ENCODE results near the gene ORMDL3. TPM values are rescaled to one million over a fixed set of nuclear protein-coding genes. Genes with fewer than 3 reads are reported as not detected.
"Not testable (repeated sequence)": the region's sequence is repeated elsewhere in the genome, so short reads cannot be mapped to it uniquely, and the experiment has no call there.

Gene ORMDL3
- total RNA-seq, 1 donor from 2014 or later, result 47.8 TPM

GRCh38 chr17:39887078-39887477, 40.3 kb downstream of the ORMDL3 start:
- Mint-ChIP-seq H3K9me3 (no peaks in the 10 kb centered on the region), H3K27ac (ENCODE audit: unreplicated experiment) (no peak overlapping the region), H3K4me1 (no peaks in the 10 kb centered on the region), H3K27me3 (ENCODE audit: low read depth) (peaks cover 84% of the 10 kb centered on the region), H3K4me3 (no peak overlapping the region), H3K36me3 (ENCODE audit: low read depth) (no peaks in the 10 kb centered on the region)
- no peak for TF ChIP-seq CTCF (conservative IDR thresholded peaks at IDR 0.05)
- DNase-seq (ENCODE audit: low read depth, low spot score), result no peak

GRCh38 chr17:39886102-39886501, 41.3 kb downstream of the ORMDL3 start:
- H3K4me1 Mint-ChIP-seq; H3K4me3 Mint-ChIP-seq; H3K9me3 Mint-ChIP-seq; DNase-seq (ENCODE audit: low read depth, low spot score); H3K27ac Mint-ChIP-seq (ENCODE audit: unreplicated experiment); H3K36me3 Mint-ChIP-seq (ENCODE audit: low read depth): not testable (repeated sequence)
- H3K27me3 Mint-ChIP-seq (ENCODE audit: low read depth), result peaks cover 85% of the 10 kb centered on the region

- DNase-seq (ENCODE audit: low read depth, low spot score), result no peak
- Mint-ChIP-seq H3K27ac (ENCODE audit: unreplicated experiment) (no peak overlapping the region), H3K36me3 (ENCODE audit: low read depth) (no peaks in the 10 kb centered on the region), H3K9me3 (no peaks in the 10 kb centered on the region), H3K4me1 (no peaks in the 10 kb centered on the region), H3K4me3 (no peak overlapping the region), H3K27me3 (ENCODE audit: low read depth) (peaks cover 43% of the 10 kb centered on the region)
- TF ChIP-seq CTCF (conservative IDR thresholded peaks at IDR 0.05), result no peak
Observed at GRCh38 chr17:39872751-39873150, 54.6 kb downstream of the ORMDL3 start.

- Mint-ChIP-seq H3K4me1 (no peaks in the 10 kb centered on the region), H3K27ac (ENCODE audit: unreplicated experiment) (no peak overlapping the region), H3K9me3 (no peaks in the 10 kb centered on the region), H3K27me3 (ENCODE audit: low read depth) (peaks cover 45% of the 10 kb centered on the region), H3K36me3 (ENCODE audit: low read depth) (no peaks in the 10 kb centered on the region), H3K4me3 (no peak overlapping the region)
- no peak for DNase-seq (ENCODE audit: low read depth, low spot score)
- no peak for TF ChIP-seq CTCF (conservative IDR thresholded peaks at IDR 0.05)
Observed at GRCh38 chr17:39871801-39872200, 55.6 kb downstream of the ORMDL3 start.

Other genes starting within 250 kb of the ORMDL3 start
- gene PGAP3, start 239.5 kb downstream of the ORMDL3 start, total RNA-seq, result 18.2 and 21.7 TPM in 2 replicates
- 78.4 and 82.9 TPM in 2 replicates for gene ERBB2, start 227.5 kb downstream of the ORMDL3 start, total RNA-seq
- 35.6 and 36.8 TPM in 2 replicates for gene MIEN1, start 197.1 kb downstream of the ORMDL3 start, total RNA-seq
- not detected in 2 replicates for gene GRB7, start 189.7 kb downstream of the ORMDL3 start, total RNA-seq
- not detected in 2 replicates for gene IKZF3, start 63.3 kb downstream of the ORMDL3 start, total RNA-seq
- gene ZPBP2, start 59.4 kb downstream of the ORMDL3 start, total RNA-seq, result not detected in 2 replicates
- 7.9 and 8.8 TPM in 2 replicates for gene GSDMB, start 9.0 kb downstream of the ORMDL3 start, total RNA-seq
- gene LRRC3C, start 131 bp upstream of the ORMDL3 start, total RNA-seq, result not detected in 2 replicates
- gene GSDMA, start 35.4 kb upstream of the ORMDL3 start, total RNA-seq, result not detected in 2 replicates
- 157 and 158 TPM in 2 replicates for gene PSMD3, start 53.2 kb upstream of the ORMDL3 start, total RNA-seq
- not detected in 2 replicates for gene CSF3, start 87.8 kb upstream of the ORMDL3 start, total RNA-seq
- gene MED24, start 126.8 kb upstream of the ORMDL3 start, total RNA-seq, result 147 and 154 TPM in 2 replicates
- 15.0 and 15.3 TPM in 2 replicates for gene THRA, start 135.4 kb upstream of the ORMDL3 start, total RNA-seq
- gene NR1D1, start 173.0 kb upstream of the ORMDL3 start, total RNA-seq, result 2.5 and 2.8 TPM in 2 replicates
- 147 and 153 TPM in 2 replicates for gene MSL1, start 194.4 kb upstream of the ORMDL3 start, total RNA-seq
- 130 and 138 TPM in 2 replicates for gene CASC3, start 212.9 kb upstream of the ORMDL3 start, total RNA-seq
- 23.3 and 24.1 TPM in 2 replicates for gene RAPGEFL1, start 249.9 kb upstream of the ORMDL3 start, total RNA-seq

Measured in neural crest cell (in vitro differentiated cells).